ENCODE results near the gene SPDYE5. TPM values are rescaled to one million over a fixed set of nuclear protein-coding genes. Genes with fewer than 3 reads are reported as not detected.

SPDYE5 gene
- total and polyA plus RNA-seq, 11 donors, result 0.11 TPM; not detected in 10

DNA sequence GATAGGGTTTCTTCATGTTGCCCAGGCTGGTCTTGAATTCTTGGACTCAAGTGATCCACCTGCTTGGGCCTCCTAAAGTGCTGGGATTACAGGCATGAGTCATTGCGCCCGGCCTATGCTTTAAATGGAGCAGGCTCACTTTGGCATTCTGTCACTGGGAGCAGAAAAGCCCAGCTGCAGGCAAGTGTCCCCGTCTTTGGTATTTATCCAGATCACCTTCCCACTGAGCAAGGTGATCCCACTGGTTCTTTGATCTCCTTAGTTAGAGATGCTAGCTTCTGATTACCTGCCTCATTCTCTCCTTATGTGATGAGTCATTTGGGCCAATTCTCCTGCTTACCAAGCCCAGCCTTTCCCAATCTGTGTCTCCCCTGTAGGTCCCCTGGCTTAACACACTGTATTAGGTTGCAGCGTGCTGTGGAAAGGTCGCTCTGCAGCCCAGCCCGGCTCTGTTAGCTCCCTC lies 39.3 kb downstream of the SPDYE5 start:
- peaks cover 0 to 21% (median 7%) of the 10 kb centered on the region in 12 donors for H3K4me1 ChIP-seq
- H3K36me3 ChIP-seq, result peaks cover 0 to 14% (median 7%) of the 10 kb centered on the region in 9 donors
- ATAC-seq (no peak), DNase-seq (no peak)
- intact Hi-C loops (cut with DNase I), result loop anchor here in 4 of 10 donors (5.0 to 10.0 kb wide), 3 partner anchors 73 to 233 kb away; no protein-coding TSS in a partner anchor
- no peak overlapping the region for H3K4me3 ChIP-seq
- H3K27ac ChIP-seq, result no peak overlapping the region
- WGBS, 4 donors, result 49 to 66% (median 61%) methylated on average over 5 to 6 of the region's 6 CpGs
- no peak for TF ChIP-seq POLR2A (IDR thresholded peaks at IDR 0.05)
- TF ChIP-seq, protein P1, sequence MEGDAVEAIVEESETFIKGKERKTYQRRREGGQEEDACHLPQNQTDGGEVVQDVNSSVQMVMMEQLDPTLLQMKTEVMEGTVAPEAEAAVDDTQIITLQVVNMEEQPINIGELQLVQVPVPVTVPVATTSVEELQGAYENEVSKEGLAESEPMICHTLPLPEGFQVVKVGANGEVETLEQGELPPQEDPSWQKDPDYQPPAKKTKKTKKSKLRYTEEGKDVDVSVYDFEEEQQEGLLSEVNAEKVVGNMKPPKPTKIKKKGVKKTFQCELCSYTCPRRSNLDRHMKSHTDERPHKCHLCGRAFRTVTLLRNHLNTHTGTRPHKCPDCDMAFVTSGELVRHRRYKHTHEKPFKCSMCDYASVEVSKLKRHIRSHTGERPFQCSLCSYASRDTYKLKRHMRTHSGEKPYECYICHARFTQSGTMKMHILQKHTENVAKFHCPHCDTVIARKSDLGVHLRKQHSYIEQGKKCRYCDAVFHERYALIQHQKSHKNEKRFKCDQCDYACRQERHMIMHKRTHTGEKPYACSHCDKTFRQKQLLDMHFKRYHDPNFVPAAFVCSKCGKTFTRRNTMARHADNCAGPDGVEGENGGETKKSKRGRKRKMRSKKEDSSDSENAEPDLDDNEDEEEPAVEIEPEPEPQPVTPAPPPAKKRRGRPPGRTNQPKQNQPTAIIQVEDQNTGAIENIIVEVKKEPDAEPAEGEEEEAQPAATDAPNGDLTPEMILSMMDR (IDR thresholded peaks at IDR 0.05), result no peak
- H3K9me3 ChIP-seq, result no peaks in the 10 kb centered on the region
- H3K27me3 ChIP-seq, result no peaks in the 10 kb centered on the region

DNA sequence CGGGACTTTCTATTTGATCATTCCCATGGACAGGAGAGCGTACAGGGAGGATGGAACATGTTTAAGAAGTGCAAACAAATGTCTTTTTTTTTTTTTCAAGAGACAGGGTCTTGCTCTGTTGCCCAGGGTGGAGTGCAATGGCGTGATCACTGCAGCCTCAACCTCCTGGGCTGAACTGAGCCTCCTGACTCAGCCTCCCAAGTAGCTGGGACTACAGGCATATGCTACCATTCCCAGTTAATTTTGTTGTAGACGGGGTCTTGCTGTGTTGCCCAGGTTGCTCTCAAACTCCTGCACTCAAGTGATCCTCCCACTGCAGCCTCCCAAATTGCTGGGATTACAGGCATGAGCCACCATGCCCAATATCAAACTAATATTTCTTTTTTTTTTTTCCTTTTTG lies 40.5 kb downstream of the SPDYE5 start:
- H3K36me3 ChIP-seq, result peaks cover 0 to 26% (median 19%) of the 10 kb centered on the region in 9 donors
- peaks cover 0 to 14% (median 0%) of the 10 kb centered on the region in 12 donors for H3K4me1 ChIP-seq
- H3K4me3 ChIP-seq, result no peak overlapping the region
- no peak overlapping the region for H3K27ac ChIP-seq
- TF ChIP-seq, protein P1 (IDR thresholded peaks at IDR 0.05), result no peak
- TF ChIP-seq POLR2A (IDR thresholded peaks at IDR 0.05), result no peak
- 93 to 98% (median 98%) methylated on average over 4 of the region's 4 CpGs for WGBS, 4 donors
- intact Hi-C loops (cut with DNase I), result loop anchor here in 4 of 10 donors (5.0 to 10.0 kb wide), 3 partner anchors 72 to 232 kb away; no protein-coding TSS in a partner anchor
- H3K9me3 ChIP-seq, result no peaks in the 10 kb centered on the region
- H3K27me3 ChIP-seq, result no peaks in the 10 kb centered on the region
- no peak for DNase-seq
- ATAC-seq, result no peak

DNA sequence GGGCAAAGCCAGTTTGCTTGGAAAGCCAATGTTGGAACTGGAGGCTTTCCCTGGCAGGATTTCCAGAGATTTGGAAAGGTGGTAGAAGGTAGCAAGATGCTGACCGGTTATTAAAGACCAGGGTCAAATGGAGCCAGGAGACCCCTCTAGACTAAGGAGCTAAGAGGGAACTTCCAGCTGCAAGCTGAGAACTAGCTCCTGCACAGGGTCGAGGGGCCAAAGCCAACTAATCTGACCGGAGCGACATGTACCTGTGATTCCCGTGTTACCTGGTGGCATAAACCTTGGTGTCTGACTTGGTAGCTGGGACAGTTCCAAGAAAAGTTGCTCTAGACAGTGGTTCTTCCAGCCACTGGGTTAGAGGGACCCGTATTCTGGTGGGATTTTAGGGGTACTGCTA lies 41.8 kb downstream of the SPDYE5 start:
- TF ChIP-seq, protein P1 (IDR thresholded peaks at IDR 0.05), result no peak
- TF ChIP-seq POLR2A (IDR thresholded peaks at IDR 0.05), result no peak
- no peak for ATAC-seq

DNA sequence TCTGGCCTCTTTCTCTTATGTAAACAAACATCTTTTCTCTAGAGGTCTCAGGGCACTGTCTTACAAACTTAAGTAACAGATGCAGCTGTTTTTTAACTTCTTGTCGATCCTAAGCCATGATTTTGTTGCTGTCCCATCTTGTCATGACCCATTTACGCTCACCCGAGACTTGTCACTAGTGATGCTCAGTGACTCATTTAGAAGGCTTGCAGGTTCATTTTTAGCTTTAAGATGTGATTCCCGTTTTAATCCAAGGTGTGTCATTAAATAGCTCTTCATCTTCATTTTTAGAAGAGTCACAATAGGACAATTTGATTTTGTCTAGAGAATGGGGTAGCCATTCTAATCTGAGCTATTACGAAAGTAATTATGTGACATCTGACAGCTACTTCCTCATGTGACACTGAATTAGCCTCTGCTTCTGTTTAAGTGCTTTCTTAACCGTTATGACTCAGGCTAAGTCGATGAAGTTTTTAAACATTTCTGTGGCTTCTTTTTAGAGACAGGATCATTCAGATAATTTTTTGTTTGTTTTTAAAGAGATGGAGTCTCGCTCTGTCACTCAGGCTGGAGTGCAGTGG lies 42.7 kb downstream of the SPDYE5 start:
- DNase-seq, result no peak
- no peak for ATAC-seq
- H3K4me3 ChIP-seq, result no peak overlapping the region
- intact Hi-C loops (cut with DNase I), result loop anchor here in 4 of 10 donors (5.0 to 10.0 kb wide), 4 partner anchors 70 to 230 kb away; no protein-coding TSS in a partner anchor
- H3K36me3 ChIP-seq, result peaks cover 0 to 46% (median 39%) of the 10 kb centered on the region in 9 donors
- TF ChIP-seq, protein P1 (IDR thresholded peaks at IDR 0.05), result no peak
- TF ChIP-seq POLR2A (IDR thresholded peaks at IDR 0.05), result no peak
- H3K27ac ChIP-seq, result peak overlapping the region in 1 of 12 donors; percentile 67
- no peaks in the 10 kb centered on the region for H3K27me3 ChIP-seq
- H3K4me1 ChIP-seq, result peaks cover 0 to 8% (median 0%) of the 10 kb centered on the region in 12 donors
- WGBS, 4 donors, result 76 to 82% (median 78%) methylated on average over 8 of the region's 8 CpGs
- no peaks in the 10 kb centered on the region for H3K9me3 ChIP-seq

More for the DNA sequence above, 41.8 kb downstream of the SPDYE5 start:
- WGBS, 4 donors, result 91 to 96% (median 94%) methylated on average over 6 of the region's 6 CpGs
- H3K27me3 ChIP-seq, result no peaks in the 10 kb centered on the region
- no peak overlapping the region for H3K4me3 ChIP-seq
- peaks cover 0 to 8% (median 0%) of the 10 kb centered on the region in 12 donors for H3K4me1 ChIP-seq
- DNase-seq, result no peak
- H3K9me3 ChIP-seq, result no peaks in the 10 kb centered on the region
- H3K27ac ChIP-seq, result no peak overlapping the region
- intact Hi-C loops (cut with DNase I), result loop anchor here in 4 of 10 donors (5.0 to 10.0 kb wide), 3 partner anchors 71 to 231 kb away; no protein-coding TSS in a partner anchor
- peaks cover 0 to 37% (median 30%) of the 10 kb centered on the region in 9 donors for H3K36me3 ChIP-seq

All from heart left ventricle (tissue), 16 donors.